MM.1S (cell line): ENCODE data around the gene TCF12.

Experiments used
- EZH2 ChIP-seq: fragments of 300-600 bp; sonication (generic); optimal IDR thresholded peaks from 2 replicates; pipeline ENCODE3; 2017; ENCODE audit warnings: low read depth, mild to moderate bottlenecking, antibody characterized with exemption, low read length, mixed read lengths
- EZH2phosphoT487 ChIP-seq: fragments of 300-600 bp; sonication (generic); IDR thresholded peaks from 2 replicates; pipeline ENCODE4 v1.6.1; 2018; ENCODE audit warnings: antibody characterized with exemption, low read length
- TF ChIP-seq, protein P1 (sequence below): fragments of 300-600 bp; sonication (generic); IDR thresholded peaks from 2 replicates; pipeline ENCODE4 v1.5.1; 2016; ENCODE audit warnings: antibody characterized with exemption, low read length, mixed read lengths

GRCh38 chr15:57328479-57328878 is 410.0 kb downstream of the TCF12 start:
- TF ChIP-seq, protein P1, sequence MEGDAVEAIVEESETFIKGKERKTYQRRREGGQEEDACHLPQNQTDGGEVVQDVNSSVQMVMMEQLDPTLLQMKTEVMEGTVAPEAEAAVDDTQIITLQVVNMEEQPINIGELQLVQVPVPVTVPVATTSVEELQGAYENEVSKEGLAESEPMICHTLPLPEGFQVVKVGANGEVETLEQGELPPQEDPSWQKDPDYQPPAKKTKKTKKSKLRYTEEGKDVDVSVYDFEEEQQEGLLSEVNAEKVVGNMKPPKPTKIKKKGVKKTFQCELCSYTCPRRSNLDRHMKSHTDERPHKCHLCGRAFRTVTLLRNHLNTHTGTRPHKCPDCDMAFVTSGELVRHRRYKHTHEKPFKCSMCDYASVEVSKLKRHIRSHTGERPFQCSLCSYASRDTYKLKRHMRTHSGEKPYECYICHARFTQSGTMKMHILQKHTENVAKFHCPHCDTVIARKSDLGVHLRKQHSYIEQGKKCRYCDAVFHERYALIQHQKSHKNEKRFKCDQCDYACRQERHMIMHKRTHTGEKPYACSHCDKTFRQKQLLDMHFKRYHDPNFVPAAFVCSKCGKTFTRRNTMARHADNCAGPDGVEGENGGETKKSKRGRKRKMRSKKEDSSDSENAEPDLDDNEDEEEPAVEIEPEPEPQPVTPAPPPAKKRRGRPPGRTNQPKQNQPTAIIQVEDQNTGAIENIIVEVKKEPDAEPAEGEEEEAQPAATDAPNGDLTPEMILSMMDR: no peak
- TF ChIP-seq EZH2 (no peak), EZH2phosphoT487 (no peak)
